ENCODE results near the gene LAPTM5. TPM values are rescaled to one million over a fixed set of nuclear protein-coding genes. Genes with fewer than 3 reads are reported as not detected.

The LAPTM5 gene
- total and polyA plus RNA-seq, 2 donors (not counting 3 experiments of a cell fraction or from before 2014, with no cell fraction given) = 83.4 to 95.2 TPM

DNA sequence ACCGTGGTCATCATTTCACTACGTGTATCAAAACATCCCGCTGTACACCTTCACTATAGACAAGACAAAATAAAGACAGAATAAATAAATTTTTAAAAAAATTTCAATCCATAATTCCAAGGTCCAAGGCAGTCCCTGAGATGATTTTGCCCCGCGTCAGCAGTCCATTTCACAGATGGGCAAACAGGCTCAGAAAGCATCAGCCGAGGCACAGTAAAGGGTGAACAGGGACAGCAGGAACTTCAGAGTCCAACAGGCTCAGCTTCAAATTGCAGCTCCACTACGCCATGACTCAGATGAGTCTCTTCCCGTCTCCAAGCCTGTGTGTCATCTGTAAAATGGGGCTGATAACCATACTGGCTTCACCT, 49.2 kb downstream of the LAPTM5 start:
- H4K20me1 ChIP-seq (replicated peaks; ENCODE audit: control insufficient read depth, extremely low read depth, insufficient read depth, low read length) = no peaks in the 10 kb centered on the region
- TF ChIP-seq POLR2A (IDR thresholded peaks at IDR 0.05; ENCODE audit: low read depth, low read length) (no peak), MYC (IDR thresholded peaks at IDR 0.05; ENCODE audit: low read depth, low read length) (no peak), EZH2 (IDR thresholded peaks at IDR 0.05; ENCODE audit: borderline replicate concordance, low read depth, low read length, severe bottlenecking) (no peak), POLR2AphosphoS5 (IDR thresholded peaks at IDR 0.05; ENCODE audit: insufficient read depth, low read depth, low read length) (no peak), FOS (IDR thresholded peaks at IDR 0.05; ENCODE audit: borderline replicate concordance, insufficient read depth, low read length) (no peak), JUN (IDR thresholded peaks at IDR 0.05; ENCODE audit: borderline replicate concordance, insufficient read depth, insufficient read length, low read depth) (no peak), GATA2 (IDR thresholded peaks at IDR 0.05; ENCODE audit: insufficient read depth, insufficient read length, low read depth, low read length) (no peak)
- TF ChIP-seq, protein P1, sequence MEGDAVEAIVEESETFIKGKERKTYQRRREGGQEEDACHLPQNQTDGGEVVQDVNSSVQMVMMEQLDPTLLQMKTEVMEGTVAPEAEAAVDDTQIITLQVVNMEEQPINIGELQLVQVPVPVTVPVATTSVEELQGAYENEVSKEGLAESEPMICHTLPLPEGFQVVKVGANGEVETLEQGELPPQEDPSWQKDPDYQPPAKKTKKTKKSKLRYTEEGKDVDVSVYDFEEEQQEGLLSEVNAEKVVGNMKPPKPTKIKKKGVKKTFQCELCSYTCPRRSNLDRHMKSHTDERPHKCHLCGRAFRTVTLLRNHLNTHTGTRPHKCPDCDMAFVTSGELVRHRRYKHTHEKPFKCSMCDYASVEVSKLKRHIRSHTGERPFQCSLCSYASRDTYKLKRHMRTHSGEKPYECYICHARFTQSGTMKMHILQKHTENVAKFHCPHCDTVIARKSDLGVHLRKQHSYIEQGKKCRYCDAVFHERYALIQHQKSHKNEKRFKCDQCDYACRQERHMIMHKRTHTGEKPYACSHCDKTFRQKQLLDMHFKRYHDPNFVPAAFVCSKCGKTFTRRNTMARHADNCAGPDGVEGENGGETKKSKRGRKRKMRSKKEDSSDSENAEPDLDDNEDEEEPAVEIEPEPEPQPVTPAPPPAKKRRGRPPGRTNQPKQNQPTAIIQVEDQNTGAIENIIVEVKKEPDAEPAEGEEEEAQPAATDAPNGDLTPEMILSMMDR (IDR thresholded peaks at IDR 0.05; ENCODE audit: extremely low read depth in 1 of 2, insufficient read depth in 1 of 2, low read depth in 1 of 2, low read length in 2 of 2) = no peak
- TF ChIP-seq, protein P2, sequence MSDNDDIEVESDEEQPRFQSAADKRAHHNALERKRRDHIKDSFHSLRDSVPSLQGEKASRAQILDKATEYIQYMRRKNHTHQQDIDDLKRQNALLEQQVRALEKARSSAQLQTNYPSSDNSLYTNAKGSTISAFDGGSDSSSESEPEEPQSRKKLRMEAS (IDR thresholded peaks at IDR 0.05; ENCODE audit: insufficient read depth, insufficient read length) = no peak
- H3K36me3 ChIP-seq (ENCODE audit: control insufficient read depth in 2 of 2, extremely low read depth in 1 of 2, insufficient read depth in 2 of 2, low read length in 2 of 2) = no peaks in the 10 kb centered on the region
- POLR2A ChIA-PET = interaction anchor here (0.6 kb wide), 1 partner anchor 1469 kb away, joined by 5 read pairs; no protein-coding TSS in a partner anchor
- no peak overlapping the region for H3K27ac ChIP-seq (ENCODE audit: insufficient read depth, low read depth, low read length)
- H3K79me2 ChIP-seq (ENCODE audit: control insufficient read depth, insufficient read depth, low read length) = no peaks in the 10 kb centered on the region
- dilution Hi-C loops (cut with MboI; ENCODE audit: extremely low pct_ligation_motif_present, low sequenced_read_pairs) (no loop called here), intact Hi-C loops (cut with micrococcal nuclease) (loop anchor here (1.0 to 2.0 kb wide), 11 partner anchors 328 to 1826 kb away; partner anchors contain the start of gene PTPRU)
- H3K4me3 ChIP-seq (replicated peaks in 1 of 3; ENCODE audit: insufficient read depth in 1 of 3, low read depth in 1 of 3, low read length in 3 of 3) = no peak overlapping the region
- H3K27me3 ChIP-seq (ENCODE audit: control insufficient read depth in 2 of 2, insufficient read depth in 2 of 2, low read length in 2 of 2) = peaks cover 0 to 3% of the 10 kb centered on the region in 2 experiments
- CTCF ChIA-PET = interaction anchor here (0.6 to 2.2 kb wide), 25 partner anchors 8 to 1923 kb away, joined by 3 to 21 read pairs (median 5); partner anchors contain the start of gene PTPRU
- H3K4me2 ChIP-seq (ENCODE audit: insufficient read depth, low read length) = no peak overlapping the region
- no peaks in the 10 kb centered on the region for H3K9me1 ChIP-seq (replicated peaks; ENCODE audit: control insufficient read depth, extremely low read depth, insufficient read depth, low read length)
- no peak overlapping the region for H3K9ac ChIP-seq (replicated peaks; ENCODE audit: extremely low read depth, insufficient read depth, low read length)
- DNase-seq (ENCODE audit: low read depth, low spot score) = no peak
- FAIRE-seq = no peak
- no peak overlapping the region for H2AFZ ChIP-seq (ENCODE audit: low read depth, low read length)
- H3K4me1 ChIP-seq (ENCODE audit: control insufficient read depth, extremely low read depth, insufficient read depth, low read length) = no peaks in the 10 kb centered on the region
- no TSS peak for BruUV-seq (replicated peaks)
- no peaks in the 10 kb centered on the region for H3K9me3 ChIP-seq (replicated peaks; ENCODE audit: control insufficient read depth, insufficient read depth, low read length)
